GM23338 (cell line): ENCODE measurements around the gene GPR176. TPM values are rescaled to one million over a fixed set of nuclear protein-coding genes. Genes with fewer than 3 reads are reported as not detected.
A peak's percentile ranks its signal among the peaks of the same experiment; 100 is the strongest.

ENCODE experiments used
- ATAC-seq: fragments of 200-7000 bp; cut with Tn5 transposase; 3 replicates; pipeline ENCODE4 v1.9.1; 2020
- DNase-seq: peaks from one replicate; pipeline ENCODE4 v3.0.0-alpha.2; 2015; ENCODE audit warnings: low spot score
- H2AFZ ChIP-seq: fragments of 200-600 bp; sonication (generic); 2 replicates; pipeline ENCODE4 v1.8.0; 2016; ENCODE audit warnings: antibody characterized with exemption, mild to moderate bottlenecking, moderate library complexity
- H3F3A ChIP-seq: fragments of 200-600 bp; sonication (generic); replicated peaks from 2 replicates; pipeline ENCODE4 v1.8.0; 2017; ENCODE audit warnings: antibody characterized with exemption, mixed run types, low read depth
- H3K27ac ChIP-seq: fragments of 200-600 bp; sonication (generic); 2 replicates; pipeline ENCODE4 v1.6.1; 2016; ENCODE audit warnings: low read depth
- H3K27me3 ChIP-seq: fragments of 200-600 bp; sonication (generic); 2 replicates; pipeline ENCODE4 v1.8.0; 2016; ENCODE audit warnings: mild to moderate bottlenecking, mixed run types, moderate library complexity; ENCODE audit not compliant: insufficient read depth
- H3K36me3 ChIP-seq: fragments of 200-600 bp; sonication (generic); 2 replicates; pipeline ENCODE4 v1.8.0; 2016; ENCODE audit warnings: mild to moderate bottlenecking; ENCODE audit not compliant: insufficient read depth
- H3K4me1 ChIP-seq: fragments of 200-600 bp; sonication (generic); 2 replicates; pipeline ENCODE4 v1.8.0; 2016; ENCODE audit warnings: mild to moderate bottlenecking, moderate library complexity; ENCODE audit not compliant: insufficient read depth
- H3K4me2 ChIP-seq: fragments of 200-600 bp; sonication (generic); 2 replicates; pipeline ENCODE4 v1.7.1; 2017; ENCODE audit warnings: mixed run types
- H3K4me3 ChIP-seq: fragments of 200-600 bp; sonication (generic); 2 replicates; pipeline ENCODE4 v1.6.1; 2016; ENCODE audit warnings: mixed run types
- H3K79me2 ChIP-seq: fragments of 200-600 bp; sonication (generic); replicated peaks from 2 replicates; pipeline ENCODE4 v1.8.0; 2017; ENCODE audit warnings: mild to moderate bottlenecking; ENCODE audit not compliant: insufficient read depth
- H3K9me2 ChIP-seq: fragments of 200-600 bp; sonication (generic); 2 replicates; pipeline ENCODE4 v1.8.0; 2017; ENCODE audit not compliant: insufficient read depth
- H4K20me1 ChIP-seq: fragments of 200-600 bp; sonication (generic); replicated peaks from 2 replicates; pipeline ENCODE4 v1.8.0; 2017; ENCODE audit warnings: mild to moderate bottlenecking; ENCODE audit not compliant: insufficient read depth
- H3K27ac Mint-ChIP-seq: 2 replicates; pipeline ENCODE4 v1.8.0; 2020; ENCODE audit warnings: inconsistent platforms, mild to moderate bottlenecking, moderate library complexity, mixed read lengths
- H3K27me3 Mint-ChIP-seq: 3 replicates; pipeline ENCODE4 v1.8.0; 2022; ENCODE audit warnings: low read depth, mild to moderate bottlenecking, moderate library complexity, mixed read lengths, inconsistent platforms; ENCODE audit not compliant: insufficient read depth, poor library complexity
- H3K36me3 Mint-ChIP-seq: 3 replicates; pipeline ENCODE4 v1.8.0; 2021; ENCODE audit warnings: low read depth, mild to moderate bottlenecking, inconsistent platforms, moderate library complexity, mixed read lengths
- H3K4me1 Mint-ChIP-seq: 3 replicates; pipeline ENCODE4 v1.8.0; 2020; ENCODE audit warnings: mild to moderate bottlenecking, inconsistent platforms, mixed read lengths
- H3K4me3 Mint-ChIP-seq: 3 replicates; pipeline ENCODE4 v1.8.0; 2021; ENCODE audit warnings: moderate library complexity, mild to moderate bottlenecking, inconsistent platforms, mixed read lengths
- H3K9me3 Mint-ChIP-seq: 3 replicates; pipeline ENCODE4 v1.8.0; 2020; ENCODE audit warnings: moderate library complexity, mild to moderate bottlenecking, inconsistent platforms, mixed read lengths
- CREB1 ChIP-seq: fragments of 250-450 bp; sonication (Bioruptor Pico); IDR thresholded peaks from 2 replicates; pipeline ENCODE4 v1.5.0; 2020; ENCODE audit warnings: low read depth, mild to moderate bottlenecking, moderate library complexity
- EZH2 ChIP-seq: fragments of 200-600 bp; sonication (generic); IDR thresholded peaks from one replicate; pipeline ENCODE4 v1.8.0; 2017; ENCODE audit warnings: antibody characterized with exemption, mild to moderate bottlenecking, low read depth; ENCODE audit not compliant: unreplicated experiment
- EZH2phosphoT487 ChIP-seq: fragments of 200-600 bp; sonication (generic); IDR thresholded peaks from one replicate; pipeline ENCODE4 v1.8.1; 2018; ENCODE audit warnings: antibody characterized with exemption; ENCODE audit not compliant: unreplicated experiment
- NANOG ChIP-seq: IDR thresholded peaks from 2 replicates; pipeline ENCODE4 v1.6.1; 2016; ENCODE audit warnings: antibody characterized with exemption, borderline replicate concordance
- POLR2AphosphoS5 ChIP-seq: IDR thresholded peaks from 2 replicates; pipeline ENCODE4 v1.6.1; 2016; ENCODE audit warnings: antibody characterized with exemption, low read depth
- STAT1 ChIP-seq: IDR thresholded peaks from one replicate; pipeline ENCODE4 v1.6.1; 2016; ENCODE audit warnings: antibody characterized with exemption; ENCODE audit not compliant: unreplicated experiment
- ZNF114 ChIP-seq: fragments of 250-450 bp; sonication (Bioruptor Pico); IDR thresholded peaks from 2 replicates; pipeline ENCODE4 v1.5.0; 2020; ENCODE audit warnings: mild to moderate bottlenecking, moderate library complexity
- ZNF331 ChIP-seq: fragments of 250-450 bp; sonication (Bioruptor Pico); IDR thresholded peaks from 2 replicates; pipeline ENCODE4 v1.5.0; 2020; ENCODE audit warnings: low read depth, mild to moderate bottlenecking, moderate library complexity
- polyA plus RNA-seq: library from polyadenylated mRNA; unstranded; fragments of >200 nt; fragmentation: Nextera tagmentation; extraction: Ambion mirVana; gene quantifications from 2 replicates; pipeline ENCODE4 v1.2.1, GENCODE V29; 2016
- total RNA-seq: library from RNA; depleted of rRNA; stranded (reverse); fragments of >200 nt; shearing (Covaris generic); gene quantifications from 2 replicates; pipeline ENCODE4 v1.2.3, GENCODE V29; 2014
- TF ChIP-seq, protein P1 (sequence below): fragments of 250-450 bp; sonication (Bioruptor Pico); IDR thresholded peaks from 2 replicates; pipeline ENCODE4 v1.5.0; 2020; ENCODE audit warnings: mild to moderate bottlenecking, moderate library complexity
- TF ChIP-seq, protein P2 (sequence below), 2 experiments: fragments of 200-600 bp in 1 of 2; sonication (generic) in 1 of 2; conservative IDR thresholded peaks; 2 replicates each; pipeline versions ENCODE4 v1.5.1 to v1.6.1; 2016 to 2017; ENCODE audit warnings: antibody characterized with exemption in 2 of 2, low read depth in 2 of 2, mild to moderate bottlenecking in 2 of 2, moderate library complexity in 1 of 2
- TF ChIP-seq, protein P3 (sequence below): IDR thresholded peaks from 2 replicates; pipeline ENCODE4 v1.6.1; 2016; ENCODE audit warnings: antibody characterized with exemption

GPR176 gene
- total and polyA plus RNA-seq, 2 experiments from 2014 or later: 60.0 to 248 TPM

DNA sequence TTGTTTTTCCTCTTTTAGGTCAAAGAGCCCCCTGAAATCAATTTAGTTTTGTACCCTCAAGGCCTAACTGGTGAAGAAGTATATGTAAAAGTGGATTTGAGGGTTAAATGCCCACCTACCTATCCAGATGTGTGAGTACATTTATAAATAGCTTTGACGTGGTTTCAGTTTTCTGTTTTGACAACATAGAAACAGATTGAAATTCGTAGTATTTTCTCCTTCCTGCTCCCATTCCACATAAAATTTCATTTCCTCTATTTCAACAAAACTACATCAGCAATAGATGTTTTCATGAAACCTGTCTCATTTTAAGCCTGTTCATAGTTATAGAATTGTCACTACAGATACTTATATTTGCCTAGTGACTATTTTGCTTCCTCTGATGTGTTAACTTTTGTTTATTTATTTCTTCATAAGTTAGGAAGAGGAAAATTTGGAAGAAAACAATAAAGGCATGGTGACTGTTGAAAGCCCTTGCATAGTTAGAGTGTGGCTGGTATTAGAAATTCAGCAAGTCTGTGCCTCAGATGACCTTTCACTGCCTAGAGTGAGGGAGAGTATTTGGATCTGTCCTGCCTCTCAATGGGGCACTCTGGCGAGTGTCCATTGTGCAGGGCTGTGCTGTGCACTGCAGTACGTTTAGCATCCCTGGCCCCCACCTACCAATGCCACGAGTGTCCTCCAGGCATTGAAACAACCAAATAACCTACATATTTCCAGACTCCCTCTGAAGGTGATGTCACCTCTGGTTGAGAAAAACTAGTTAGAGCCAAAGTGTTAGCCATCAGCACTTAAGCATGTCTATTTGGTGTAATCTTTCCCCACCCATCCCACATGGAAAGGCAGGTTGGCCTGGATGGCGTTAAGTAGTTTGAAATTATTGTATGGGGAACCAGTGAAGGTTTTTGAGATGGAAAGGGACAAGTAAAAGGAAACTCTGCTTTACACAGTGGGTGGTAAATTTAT, 19.7 kb upstream of the GPR176 start (continued):
- TF ChIP-seq, protein P1, sequence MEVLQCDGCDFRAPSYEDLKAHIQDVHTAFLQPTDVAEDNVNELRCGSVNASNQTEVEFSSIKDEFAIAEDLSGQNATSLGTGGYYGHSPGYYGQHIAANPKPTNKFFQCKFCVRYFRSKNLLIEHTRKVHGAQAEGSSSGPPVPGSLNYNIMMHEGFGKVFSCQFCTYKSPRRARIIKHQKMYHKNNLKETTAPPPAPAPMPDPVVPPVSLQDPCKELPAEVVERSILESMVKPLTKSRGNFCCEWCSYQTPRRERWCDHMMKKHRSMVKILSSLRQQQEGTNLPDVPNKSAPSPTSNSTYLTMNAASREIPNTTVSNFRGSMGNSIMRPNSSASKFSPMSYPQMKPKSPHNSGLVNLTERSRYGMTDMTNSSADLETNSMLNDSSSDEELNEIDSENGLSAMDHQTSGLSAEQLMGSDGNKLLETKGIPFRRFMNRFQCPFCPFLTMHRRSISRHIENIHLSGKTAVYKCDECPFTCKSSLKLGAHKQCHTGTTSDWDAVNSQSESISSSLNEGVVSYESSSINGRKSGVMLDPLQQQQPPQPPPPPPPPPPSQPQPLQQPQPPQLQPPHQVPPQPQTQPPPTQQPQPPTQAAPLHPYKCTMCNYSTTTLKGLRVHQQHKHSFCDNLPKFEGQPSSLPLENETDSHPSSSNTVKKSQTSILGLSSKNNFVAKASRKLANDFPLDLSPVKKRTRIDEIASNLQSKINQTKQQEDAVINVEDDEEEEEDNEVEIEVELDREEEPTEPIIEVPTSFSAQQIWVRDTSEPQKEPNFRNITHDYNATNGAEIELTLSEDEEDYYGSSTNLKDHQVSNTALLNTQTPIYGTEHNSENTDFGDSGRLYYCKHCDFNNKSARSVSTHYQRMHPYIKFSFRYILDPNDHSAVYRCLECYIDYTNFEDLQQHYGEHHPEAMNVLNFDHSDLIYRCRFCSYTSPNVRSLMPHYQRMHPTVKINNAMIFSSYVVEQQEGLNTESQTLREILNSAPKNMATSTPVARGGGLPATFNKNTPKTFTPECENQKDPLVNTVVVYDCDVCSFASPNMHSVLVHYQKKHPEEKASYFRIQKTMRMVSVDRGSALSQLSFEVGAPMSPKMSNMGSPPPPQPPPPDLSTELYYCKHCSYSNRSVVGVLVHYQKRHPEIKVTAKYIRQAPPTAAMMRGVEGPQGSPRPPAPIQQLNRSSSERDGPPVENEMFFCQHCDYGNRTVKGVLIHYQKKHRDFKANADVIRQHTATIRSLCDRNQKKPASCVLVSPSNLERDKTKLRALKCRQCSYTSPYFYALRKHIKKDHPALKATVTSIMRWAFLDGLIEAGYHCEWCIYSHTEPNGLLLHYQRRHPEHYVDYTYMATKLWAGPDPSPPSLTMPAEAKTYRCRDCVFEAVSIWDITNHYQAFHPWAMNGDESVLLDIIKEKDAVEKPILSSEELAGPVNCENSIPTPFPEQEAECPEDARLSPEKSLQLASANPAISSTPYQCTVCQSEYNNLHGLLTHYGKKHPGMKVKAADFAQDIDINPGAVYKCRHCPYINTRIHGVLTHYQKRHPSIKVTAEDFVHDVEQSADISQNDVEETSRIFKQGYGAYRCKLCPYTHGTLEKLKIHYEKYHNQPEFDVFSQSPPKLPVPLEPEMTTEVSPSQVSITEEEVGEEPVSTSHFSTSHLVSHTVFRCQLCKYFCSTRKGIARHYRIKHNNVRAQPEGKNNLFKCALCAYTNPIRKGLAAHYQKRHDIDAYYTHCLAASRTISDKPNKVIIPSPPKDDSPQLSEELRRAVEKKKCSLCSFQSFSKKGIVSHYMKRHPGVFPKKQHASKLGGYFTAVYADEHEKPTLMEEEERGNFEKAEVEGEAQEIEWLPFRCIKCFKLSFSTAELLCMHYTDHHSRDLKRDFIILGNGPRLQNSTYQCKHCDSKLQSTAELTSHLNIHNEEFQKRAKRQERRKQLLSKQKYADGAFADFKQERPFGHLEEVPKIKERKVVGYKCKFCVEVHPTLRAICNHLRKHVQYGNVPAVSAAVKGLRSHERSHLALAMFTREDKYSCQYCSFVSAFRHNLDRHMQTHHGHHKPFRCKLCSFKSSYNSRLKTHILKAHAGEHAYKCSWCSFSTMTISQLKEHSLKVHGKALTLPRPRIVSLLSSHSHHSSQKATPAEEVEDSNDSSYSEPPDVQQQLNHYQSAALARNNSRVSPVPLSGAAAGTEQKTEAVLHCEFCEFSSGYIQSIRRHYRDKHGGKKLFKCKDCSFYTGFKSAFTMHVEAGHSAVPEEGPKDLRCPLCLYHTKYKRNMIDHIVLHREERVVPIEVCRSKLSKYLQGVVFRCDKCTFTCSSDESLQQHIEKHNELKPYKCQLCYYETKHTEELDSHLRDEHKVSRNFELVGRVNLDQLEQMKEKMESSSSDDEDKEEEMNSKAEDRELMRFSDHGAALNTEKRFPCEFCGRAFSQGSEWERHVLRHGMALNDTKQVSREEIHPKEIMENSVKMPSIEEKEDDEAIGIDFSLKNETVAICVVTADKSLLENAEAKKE (CRISPR knock-in tag): no peak
- TF ChIP-seq, protein P2, sequence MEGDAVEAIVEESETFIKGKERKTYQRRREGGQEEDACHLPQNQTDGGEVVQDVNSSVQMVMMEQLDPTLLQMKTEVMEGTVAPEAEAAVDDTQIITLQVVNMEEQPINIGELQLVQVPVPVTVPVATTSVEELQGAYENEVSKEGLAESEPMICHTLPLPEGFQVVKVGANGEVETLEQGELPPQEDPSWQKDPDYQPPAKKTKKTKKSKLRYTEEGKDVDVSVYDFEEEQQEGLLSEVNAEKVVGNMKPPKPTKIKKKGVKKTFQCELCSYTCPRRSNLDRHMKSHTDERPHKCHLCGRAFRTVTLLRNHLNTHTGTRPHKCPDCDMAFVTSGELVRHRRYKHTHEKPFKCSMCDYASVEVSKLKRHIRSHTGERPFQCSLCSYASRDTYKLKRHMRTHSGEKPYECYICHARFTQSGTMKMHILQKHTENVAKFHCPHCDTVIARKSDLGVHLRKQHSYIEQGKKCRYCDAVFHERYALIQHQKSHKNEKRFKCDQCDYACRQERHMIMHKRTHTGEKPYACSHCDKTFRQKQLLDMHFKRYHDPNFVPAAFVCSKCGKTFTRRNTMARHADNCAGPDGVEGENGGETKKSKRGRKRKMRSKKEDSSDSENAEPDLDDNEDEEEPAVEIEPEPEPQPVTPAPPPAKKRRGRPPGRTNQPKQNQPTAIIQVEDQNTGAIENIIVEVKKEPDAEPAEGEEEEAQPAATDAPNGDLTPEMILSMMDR (conservative IDR thresholded peaks at IDR 0.05; ENCODE audit: low read depth in 2 of 2): no peak
- no peak for TF ChIP-seq EZH2phosphoT487

DNA sequence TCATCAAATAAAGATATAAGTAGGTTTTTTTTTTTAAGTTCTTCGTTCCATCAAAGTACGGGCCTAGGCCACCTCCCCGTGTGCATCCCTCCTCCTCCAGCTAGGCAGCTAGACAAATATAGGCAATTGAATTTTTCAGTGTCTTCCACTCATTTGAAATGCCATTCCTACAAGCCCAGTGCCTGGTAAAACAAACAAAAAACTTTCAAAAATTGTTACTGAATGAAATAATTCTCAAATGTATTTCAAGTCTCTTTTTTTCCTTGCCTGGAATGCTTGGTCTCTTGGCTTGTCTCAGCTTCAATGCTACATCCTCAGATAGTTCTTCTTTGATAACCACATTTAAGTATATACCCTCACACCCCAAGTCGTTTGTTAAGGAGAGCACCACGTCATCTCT, 17.6 kb upstream of the GPR176 start:
- Histone ChIP-seq H3K27ac (peak overlapping the region; percentile 9; the same call in 1 of the 2 replicates), H3F3A (no peaks in the 10 kb centered on the region), H3K79me2 (peaks cover 74% of the 10 kb centered on the region), H3K4me1 (peaks cover 38% of the 10 kb centered on the region), H3K4me2 (peak overlapping the region; percentile 22), H3K36me3 (peaks cover 18% of the 10 kb centered on the region; the same call in 1 of the 2 replicates), H3K9me2 (no peaks in the 10 kb centered on the region), H3K4me3 (peak overlapping the region; percentile 13; the same call in 1 of the 2 replicates), H2AFZ (no peak overlapping the region), H3K27me3 (no peaks in the 10 kb centered on the region), H4K20me1 (0 out of 2 replicates have a peak, but pooled peaks cover 3% of the 10 kb centered on the region)
- DNase-seq (no peak), ATAC-seq (no peak)
- Mint-ChIP-seq H3K36me3 (peaks cover 57% of the 10 kb centered on the region), H3K27ac (no peak overlapping the region), H3K27me3 (no peaks in the 10 kb centered on the region), H3K9me3 (no peaks in the 10 kb centered on the region), H3K4me1 (peaks cover 59% of the 10 kb centered on the region), H3K4me3 (peak overlapping the region; percentile 1; the same call in 1 of the 3 replicates)
- no peak for TF ChIP-seq EZH2
- TF ChIP-seq, protein P3, sequence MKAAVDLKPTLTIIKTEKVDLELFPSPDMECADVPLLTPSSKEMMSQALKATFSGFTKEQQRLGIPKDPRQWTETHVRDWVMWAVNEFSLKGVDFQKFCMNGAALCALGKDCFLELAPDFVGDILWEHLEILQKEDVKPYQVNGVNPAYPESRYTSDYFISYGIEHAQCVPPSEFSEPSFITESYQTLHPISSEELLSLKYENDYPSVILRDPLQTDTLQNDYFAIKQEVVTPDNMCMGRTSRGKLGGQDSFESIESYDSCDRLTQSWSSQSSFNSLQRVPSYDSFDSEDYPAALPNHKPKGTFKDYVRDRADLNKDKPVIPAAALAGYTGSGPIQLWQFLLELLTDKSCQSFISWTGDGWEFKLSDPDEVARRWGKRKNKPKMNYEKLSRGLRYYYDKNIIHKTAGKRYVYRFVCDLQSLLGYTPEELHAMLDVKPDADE: no peak
- TF ChIP-seq POLR2AphosphoS5: no peak
- TF ChIP-seq ZNF331 (CRISPR knock-in tag): no peak
- TF ChIP-seq ZNF114 (CRISPR knock-in tag): no peak
- TF ChIP-seq EZH2phosphoT487: no peak
- no peak for TF ChIP-seq STAT1
- no peak for TF ChIP-seq CREB1 (CRISPR knock-in tag)
- TF ChIP-seq NANOG: no peak
